Inflammatory macrophage treated with lipopolysaccharide for 1 hour (primary cell): ENCODE data around the gene CDKN1C.

ENCODE experiments used
- DNase-seq, 2 donors: peaks; one replicate each; pipeline ENCODE4 v3.0.0-alpha.2; 2020 to 2022

The CDKN1C gene

DNA sequence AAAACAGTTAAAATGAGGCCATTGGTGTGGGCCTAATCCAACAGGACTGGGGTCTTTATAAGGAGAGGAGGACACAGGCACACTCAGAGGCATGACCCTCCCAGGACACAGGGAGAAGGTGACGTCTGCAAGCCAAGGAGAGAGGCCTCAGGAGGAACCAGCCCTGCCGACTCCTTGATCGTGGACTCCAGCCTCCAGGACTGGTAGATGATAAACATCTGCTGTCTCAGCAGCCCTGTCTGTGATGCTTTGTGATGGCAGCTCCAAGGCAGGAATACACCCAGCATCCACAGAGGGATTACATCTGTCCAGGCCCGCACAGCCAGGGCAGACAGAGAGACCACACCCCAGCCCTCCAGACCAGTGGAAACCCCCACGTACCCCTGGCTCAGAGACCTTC lies 18.4 kb downstream of the CDKN1C start:
- DNase-seq, result no peak

DNA sequence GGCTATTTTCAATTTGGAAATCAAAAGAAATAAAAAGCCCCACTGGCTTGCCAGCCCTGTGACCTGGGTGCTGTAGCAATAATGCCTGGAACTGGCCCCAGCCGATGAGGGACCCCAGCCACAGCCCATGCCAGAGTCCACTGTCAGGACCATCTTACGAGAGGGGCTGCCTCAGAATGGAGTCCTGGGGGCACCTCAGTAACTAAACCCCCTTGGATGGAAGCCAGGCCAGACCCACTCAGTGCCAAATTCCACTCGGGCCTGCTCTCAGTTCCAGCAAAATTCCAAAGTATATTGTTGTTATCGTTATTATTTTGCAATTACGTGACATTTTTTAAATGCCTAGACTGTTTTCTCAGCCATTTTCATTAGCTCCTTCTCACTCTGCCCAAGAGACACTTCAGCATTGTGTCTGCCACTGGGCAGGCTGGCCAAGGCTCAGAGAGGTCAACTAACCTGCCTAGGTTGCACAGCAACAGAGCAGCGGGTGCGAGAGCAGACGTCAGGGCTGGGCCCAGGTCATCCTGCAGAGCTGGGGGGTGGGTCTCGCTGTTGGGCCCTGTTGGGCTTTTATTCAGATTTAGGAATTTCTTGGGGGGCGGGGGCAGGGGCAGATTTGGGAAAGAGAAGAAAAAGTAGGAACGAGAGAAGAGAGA lies 19.5 kb downstream of the CDKN1C start:
- DNase-seq, result no peak

DNA sequence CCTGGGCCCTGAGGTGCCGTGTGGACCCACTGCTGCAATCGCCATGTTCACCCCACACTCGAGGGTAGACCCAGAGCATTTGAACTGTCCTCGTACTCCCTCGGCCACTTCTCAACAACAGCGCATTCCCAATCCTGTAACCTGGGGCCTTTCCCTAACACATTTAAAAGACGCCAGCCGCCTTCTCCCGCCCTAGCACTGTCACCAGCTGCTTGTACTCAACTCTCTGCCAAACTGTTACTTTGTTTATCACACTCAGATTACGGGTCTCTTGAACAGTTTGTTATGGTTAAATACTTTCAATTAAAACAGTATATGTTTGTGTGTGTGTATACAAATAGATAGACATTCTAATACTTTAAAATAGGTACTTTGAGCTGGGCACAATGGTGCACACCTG lies 20.7 kb downstream of the CDKN1C start:
- no peak for DNase-seq

DNA sequence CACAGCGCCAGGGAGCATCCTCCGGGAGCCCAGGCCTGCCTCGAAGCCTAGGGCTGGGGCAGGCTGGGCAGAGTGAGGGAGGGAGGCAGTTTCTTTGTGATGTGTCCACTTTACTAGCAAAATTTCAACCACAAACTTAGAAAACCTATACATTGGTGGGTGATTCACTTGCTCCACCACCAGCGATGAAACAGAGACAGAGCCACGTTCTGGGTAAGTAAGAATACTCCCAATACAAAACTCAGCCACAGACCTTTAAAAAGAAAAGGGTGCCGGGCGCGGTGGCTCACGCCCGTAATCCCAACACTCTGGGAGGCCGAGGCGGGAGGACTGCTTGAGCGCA lies 22.3 kb downstream of the CDKN1C start:
- DNase-seq, result no peak

GRCh38 chr11:2862395-2863275 lies 22.9 kb downstream of the CDKN1C start:
- DNase-seq, result no peak

- peak; percentile 15 to 66 for DNase-seq
These were observed 24.9 kb downstream of the CDKN1C start for GRCh38 chr11:2860636-2861035.

- DNase-seq, result no peak
These were observed 25.9 kb downstream of the CDKN1C start for GRCh38 chr11:2859699-2860037.

DNA sequence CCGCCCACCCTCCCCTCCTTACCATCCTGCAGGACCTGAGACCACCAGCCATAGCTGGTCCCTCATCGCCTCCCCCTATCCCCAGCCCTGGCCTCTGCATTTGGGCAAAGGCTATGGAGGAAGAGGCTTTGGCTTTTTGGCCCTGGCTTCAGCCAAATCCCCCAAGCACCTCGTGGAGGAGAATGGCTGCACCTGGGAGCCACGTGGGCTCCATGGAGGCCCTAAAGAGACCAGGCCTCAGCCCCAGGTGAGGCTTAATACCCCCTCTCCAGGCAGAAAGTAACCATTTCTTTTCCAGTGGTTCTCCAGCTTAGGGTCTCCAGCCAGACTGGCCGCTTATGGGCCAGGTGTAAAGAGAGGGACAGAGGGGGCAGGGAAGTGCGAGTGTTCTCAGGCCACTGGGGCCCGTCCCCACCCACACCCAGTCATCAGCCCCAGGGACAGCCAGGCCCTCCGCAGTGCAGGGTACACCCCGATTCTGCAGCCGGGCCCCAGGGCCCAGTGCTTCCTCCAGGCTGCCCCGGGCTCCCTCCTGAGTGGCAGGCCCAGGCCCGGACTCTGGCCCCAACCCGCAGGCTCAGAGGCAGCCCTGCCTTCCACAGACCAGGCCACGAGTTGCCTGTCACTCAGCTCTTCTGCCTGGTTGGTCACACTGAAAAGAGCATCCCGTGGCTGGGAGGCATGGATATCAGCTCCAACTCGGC lies 26.4 kb downstream of the CDKN1C start:
- DNase-seq, result no peak

GRCh38 chr11:2857918-2858317 lies 27.7 kb downstream of the CDKN1C start:
- DNase-seq, result no peak

DNA sequence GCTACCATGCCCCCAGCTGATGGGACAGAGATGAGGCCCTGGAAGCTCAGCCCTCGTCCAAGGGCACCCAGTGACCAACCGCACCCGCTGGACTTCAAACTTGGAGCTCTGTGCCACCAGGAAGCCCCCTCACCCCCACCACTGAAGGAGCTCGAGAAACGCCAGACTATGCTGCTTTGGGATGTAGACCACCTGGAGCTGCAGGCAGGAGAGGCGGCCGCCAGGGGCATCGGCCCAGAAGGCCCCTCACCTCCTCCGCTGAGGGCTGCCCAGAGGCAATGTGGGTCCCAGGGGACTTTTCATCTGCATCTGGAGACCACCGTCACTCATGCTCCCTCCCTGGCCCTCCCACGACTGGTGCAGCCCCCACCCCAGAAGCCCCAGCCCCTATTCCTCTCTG lies 28.3 kb downstream of the CDKN1C start:
- no peak for DNase-seq

DNA sequence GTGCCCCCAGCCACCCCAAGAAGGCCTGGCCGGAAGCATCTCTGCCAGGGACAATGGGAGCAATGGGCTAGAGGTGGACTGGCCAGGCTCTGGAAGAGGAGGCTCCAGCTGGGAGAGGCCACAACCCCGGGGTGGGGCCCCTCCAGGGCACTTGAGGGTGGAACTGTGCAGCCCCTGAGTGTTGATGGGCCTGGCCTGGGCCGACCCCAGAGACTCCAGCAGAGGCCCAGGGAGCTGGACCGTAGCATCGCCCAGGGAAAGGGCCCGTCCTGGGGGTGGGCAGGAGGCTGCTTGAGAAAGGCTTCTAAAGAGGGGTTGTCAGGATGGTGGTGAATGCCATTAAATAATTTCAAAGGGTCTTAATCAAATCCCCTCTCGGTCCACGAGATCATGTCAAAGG lies 30.4 kb downstream of the CDKN1C start:
- DNase-seq, result no peak

DNA sequence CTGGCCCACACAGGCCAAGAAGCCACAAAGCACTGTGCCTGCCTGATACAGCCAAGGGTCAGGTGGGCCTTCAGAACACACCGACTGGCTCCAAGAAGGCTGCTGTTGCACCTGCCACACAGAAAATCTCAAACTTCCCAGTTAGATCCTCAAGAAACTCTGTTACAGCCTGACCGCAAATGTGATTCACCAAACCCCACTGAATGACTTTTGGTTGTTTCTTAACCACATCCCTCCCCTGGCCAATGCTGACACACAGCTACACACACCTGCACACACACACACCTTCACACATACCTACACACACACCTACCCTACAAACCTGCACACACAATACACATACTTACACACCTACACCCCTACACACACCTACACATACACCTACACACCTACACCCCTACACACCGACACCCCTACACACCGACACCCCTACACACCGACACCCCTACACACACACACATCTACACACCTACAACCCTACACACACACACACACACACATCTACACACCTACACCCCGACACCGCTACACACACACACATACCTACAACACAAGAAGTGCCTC lies 31.5 kb downstream of the CDKN1C start:
- no peak for DNase-seq

DNA sequence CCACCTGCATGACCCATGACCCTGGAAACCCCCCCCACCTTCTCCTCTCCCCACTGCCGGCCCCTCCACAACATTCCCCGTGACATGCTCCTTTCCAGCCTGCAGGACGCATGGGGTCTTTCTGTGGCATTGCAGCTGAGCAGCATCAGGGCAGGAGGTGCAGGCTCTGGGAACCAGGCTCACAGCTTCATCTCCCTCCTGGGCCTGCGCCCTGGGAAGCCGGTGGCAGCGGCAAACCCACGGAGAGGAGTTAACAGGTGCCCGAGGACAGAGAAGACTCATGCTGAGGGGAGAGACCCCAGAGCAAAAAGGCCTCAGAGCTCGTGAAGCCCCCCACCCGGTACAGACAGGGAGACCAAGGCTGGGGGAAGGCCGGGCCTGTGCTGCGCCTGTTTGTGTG lies 32.2 kb downstream of the CDKN1C start:
- DNase-seq, result no peak

GRCh38 chr11:2849994-2850770 lies 35.4 kb downstream of the CDKN1C start:
- no peak for DNase-seq

GRCh38 chr11:2848497-2848896 lies 37.1 kb downstream of the CDKN1C start:
- DNase-seq, result no peak

GRCh38 chr11:2847561-2847960 lies 38.0 kb downstream of the CDKN1C start:
- no peak for DNase-seq

DNA sequence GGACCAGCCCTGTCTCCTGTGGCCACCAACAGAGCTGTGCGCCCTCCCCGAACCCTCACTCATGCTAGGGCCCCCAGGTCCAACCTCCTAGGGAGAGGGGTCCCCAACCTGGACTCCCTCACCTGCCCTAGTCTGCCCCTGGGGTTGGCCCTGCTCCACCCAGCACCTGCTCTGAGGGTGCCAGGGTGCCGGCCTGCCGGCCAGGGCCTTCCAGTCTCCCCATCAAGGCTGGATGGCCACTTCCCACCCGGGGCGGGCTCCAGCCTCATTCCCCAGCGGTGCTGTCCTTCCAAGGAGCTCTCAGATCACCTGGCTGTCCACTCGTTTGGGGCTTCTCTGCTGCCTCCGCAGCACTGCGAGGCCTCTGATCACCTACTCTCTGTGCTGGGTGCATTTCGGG lies 39.1 kb downstream of the CDKN1C start:
- no peak for DNase-seq

DNA sequence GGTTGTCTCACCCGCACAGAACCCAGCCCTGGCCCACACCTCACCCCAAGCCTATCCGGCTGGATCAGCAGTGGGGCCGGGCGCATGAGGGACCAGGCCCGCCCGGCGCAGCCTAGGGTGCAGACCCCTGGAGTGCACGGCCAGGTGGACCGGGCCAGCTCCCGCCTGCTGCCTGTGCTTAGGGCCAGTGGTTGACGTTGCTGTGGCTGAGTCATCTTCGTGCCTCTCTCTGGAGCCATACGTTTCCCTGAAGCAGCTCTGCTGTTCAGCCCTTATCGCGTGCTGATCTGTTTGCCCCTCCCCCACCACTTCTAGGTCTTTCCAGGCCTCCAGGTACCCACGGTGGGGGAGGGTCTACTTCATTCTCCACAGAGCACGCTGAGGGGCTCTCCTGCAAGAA lies 39.5 kb downstream of the CDKN1C start:
- DNase-seq, result no peak

GRCh38 chr11:2844996-2845395 lies 40.6 kb downstream of the CDKN1C start:
- no peak for DNase-seq

DNA sequence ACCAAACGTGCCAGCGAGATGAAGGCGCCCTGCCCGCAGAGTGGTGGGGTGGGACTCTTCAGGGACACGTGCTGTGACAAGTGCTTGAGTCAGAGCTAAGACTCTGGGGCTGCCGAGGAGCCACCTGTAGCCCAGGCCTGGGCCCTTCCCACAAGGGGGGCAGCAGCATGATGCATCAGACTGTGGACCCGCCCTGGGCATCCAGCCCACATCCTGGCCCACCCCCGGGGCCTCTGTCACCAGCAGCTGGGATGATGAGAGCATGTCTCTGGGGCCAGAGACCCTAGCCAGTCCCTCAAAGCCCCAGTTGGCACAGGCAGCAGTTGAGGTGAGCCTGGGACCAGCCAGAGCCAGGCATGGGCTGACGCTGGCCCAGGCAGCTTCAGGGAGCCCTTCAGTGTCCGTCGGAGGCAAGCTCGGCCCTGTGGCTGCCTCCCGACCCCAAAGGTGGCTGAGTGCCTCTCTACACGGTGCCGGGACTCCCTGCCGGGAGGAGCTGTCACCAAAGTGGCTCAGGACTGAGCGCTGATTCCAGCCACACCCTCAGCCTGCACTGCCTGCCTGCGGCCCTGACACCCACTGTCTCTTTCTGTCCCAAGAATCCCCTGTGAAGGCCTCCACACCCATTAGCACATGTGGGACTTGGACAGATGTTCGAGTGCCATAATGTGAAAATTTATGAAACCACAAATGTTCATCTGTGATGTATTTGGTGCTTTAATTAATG lies 41.3 kb downstream of the CDKN1C start:
- DNase-seq, result no peak

DNA sequence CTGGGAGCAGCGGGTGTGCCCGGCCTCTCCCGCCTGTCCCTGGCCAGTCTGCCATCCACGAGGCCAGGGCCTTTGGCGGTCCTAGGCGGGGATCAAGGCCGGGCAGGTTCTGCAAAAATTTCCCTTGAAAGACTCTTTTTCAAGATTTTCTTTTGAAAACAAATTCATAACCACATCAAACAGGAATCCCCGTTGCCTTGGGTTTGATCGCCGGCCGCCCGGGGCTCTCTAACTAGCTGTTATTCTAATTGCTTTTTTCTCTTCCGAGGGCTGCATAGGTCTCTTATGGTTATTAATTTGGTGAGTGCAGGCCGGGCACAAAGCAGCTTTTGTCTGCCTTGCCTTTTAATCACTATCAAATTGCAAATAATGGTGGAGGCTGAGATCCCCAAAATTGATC lies 42.0 kb downstream of the CDKN1C start:
- DNase-seq, result no peak

- no peak for DNase-seq
These were observed 42.7 kb downstream of the CDKN1C start for GRCh38 chr11:2842876-2843275.
